DMS 273 (cell line): Measurements from ENCODE around the gene DPP9.

Source experiments
- DNase-seq: peaks from one replicate; lab custom pipeline; 2025; ENCODE audit not compliant: unreplicated experiment; lab: John Stamatoyannopoulos, UW

Gene DPP9

DNA sequence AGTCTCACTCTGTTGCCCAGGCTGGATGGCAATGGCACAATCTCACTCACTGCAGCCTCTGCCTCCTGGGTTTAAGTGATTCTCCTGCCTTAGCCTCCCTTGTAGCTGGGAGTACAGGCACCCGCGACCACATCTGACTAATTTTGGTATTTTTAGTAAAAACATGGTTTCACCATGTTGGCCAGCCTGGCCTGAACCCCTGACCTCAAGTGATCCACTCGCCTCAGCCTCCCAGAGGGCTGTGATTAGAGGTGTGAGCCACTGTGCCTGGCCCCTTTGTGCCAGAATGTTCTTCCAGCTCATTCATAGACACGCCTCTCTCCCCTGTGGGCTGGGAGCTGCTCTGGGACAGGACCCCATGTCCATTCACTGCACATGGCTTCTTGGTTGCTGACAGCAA lies 62.6 kb downstream of the DPP9 start:
- DNase-seq, result no peak

DNA sequence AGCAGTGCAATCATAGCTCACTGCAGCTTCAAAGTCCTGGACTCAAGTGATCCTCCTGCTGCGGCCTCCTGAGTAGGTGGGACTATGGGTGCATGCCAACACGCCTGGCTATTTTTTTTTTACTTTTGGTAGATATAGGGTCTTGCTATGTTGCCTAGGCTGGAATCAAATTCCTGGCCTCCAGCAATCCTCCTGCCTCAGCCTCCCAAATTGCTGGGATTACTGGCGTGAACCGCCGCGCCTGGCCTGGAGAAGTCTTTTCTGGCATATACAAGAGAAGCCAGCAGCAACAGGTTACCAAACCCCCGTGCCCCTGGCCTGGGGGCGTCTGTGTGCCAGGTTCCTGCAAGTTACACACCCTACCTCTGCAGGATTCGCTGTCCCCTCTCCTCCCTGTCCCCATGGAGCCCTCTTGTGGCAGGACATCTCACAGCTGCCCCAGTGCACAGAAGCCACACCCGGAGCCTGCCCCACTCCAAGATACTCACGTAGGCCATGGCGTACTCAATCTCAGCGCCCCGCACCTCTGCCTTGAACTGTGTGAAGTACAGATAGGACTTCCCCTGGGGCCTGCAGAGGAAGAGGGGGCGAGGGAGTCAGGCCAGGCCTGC lies 63.4 kb downstream of the DPP9 start:
- peak; percentile 41 for DNase-seq

DNA sequence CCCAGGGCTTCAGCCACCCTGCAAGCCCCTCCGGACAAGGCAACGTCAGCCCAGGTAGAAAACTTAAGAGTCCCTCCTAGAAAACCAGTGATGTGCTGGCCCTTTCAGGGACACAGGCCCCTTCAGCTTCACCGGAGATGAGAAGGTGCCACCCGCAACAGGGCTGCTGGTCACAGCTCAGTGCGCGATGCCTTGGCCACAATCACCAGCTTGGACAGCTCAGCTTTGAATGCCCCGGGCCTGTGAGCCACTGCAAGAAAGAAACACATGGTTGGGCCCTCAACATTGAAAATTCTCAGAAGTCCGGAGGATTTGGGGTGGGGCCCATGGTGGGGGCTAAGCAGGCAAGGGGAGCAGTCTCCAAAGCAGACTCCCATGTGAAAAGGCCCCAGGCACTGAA lies 65.8 kb downstream of the DPP9 start:
- DNase-seq, result no peak

DNA sequence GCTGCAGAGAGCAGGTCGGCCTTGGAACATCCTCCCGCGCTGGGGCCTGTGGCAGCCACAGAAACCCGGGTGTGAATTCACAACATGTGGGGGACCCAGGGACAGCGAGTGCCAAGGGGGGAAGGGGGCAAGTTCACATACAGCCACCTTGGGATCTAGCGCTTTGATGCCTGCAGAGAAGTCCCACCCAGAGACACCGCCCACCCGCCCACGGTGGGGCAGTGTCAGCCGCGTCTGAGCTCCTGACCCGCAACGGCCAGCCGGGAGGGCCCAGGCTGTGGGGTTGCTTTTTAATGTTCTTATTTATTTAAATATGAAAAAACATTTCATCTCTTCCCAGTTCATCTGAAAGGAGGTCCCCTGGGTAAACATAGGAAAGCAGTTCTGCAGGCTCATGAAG lies 66.4 kb downstream of the DPP9 start:
- no peak for DNase-seq

DNA sequence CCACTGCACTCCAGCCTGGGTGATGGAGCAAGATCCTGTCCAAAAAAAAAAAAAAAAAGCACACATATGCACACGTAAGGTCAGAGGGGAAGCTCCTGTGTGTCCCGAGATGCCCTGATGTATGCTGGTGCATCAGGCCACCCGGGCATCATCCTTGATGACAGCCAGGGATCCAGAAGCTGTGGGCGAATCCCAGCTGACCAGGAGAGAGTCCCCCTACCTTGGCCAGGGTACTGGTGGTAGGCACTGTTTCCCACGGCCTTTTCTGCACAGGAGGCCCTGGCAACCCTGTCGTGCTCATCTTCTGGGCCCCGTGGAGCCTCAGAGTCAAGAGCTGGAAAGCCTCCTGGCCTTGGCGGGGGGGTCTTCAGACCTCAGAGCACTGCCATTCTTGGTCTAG lies 67.5 kb downstream of the DPP9 start:
- DNase-seq, result no peak

DNA sequence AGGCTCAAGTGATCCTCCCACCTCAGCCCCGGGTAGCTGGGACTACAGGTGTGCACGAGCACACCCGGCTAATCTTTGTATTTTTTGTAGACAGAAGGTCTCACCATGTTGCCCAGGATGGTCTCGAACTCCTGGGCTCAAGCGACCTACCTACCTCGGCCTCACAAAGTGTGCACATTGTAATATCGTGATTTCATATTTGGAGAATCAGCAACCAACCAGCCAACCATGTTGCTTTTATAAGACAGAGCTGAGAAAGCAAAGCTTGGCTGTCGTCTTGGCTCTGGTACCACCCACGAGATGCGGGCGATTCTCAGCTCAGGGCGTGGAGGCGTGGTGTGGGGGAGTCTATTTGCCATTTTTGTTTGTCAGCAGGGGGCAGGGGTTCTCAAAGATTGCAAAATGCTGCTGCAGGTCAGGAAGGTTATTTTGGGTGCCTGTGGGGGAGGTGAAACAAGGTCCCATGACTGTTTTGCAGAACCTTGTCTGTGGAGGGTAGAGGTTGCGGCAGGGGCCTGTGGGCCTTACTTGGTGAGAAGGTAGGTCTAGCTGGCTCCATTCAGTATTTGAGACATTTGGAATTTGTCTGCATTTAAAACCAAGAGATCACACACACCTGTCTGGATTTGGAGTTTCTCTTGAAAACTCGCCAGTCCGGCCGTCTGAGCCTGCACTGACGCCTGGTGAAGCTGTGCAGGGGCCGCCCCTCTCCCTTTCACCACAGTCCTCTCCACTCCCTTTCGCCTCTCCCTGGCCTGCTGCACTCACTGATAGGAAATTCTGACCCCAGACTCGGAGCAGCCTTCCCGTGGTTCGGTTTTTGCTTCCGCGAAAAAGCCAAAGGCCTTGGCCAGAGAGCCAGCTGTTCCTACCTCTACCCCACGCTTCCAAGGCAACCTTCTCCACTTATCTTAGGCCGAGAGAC lies 68.9 kb downstream of the DPP9 start:
- no peak for DNase-seq

DNA sequence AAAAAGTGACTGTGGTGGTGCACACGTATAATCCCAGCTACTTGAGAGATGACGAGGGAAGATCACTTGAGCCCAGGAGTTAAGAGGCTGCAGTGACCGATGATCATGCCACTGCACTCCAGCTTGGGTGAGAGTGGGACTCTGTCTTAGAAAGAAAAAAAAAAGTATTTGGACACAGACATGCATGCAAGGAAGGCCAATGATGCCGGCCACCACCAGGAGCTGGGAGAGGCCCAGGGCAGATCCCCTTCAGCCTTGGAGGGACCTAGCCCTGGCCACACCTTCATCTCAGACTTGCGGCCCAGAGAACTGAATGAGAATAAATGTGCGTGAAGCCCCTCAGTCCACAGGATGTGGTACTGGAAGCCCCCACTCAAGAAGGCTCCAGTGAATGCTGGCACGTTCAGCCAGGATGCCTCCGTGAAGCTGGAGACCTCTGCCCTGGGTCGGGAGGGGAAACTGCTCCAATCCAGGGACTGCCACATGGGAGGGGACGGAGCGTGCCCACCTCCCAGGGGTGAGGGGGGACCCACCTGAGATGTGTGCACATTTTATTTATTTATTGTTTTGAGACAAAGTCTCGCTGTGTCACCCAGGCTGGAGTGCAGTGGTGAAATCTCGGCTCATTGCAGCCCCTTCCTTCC lies 69.7 kb downstream of the DPP9 start:
- no peak for DNase-seq

DNA sequence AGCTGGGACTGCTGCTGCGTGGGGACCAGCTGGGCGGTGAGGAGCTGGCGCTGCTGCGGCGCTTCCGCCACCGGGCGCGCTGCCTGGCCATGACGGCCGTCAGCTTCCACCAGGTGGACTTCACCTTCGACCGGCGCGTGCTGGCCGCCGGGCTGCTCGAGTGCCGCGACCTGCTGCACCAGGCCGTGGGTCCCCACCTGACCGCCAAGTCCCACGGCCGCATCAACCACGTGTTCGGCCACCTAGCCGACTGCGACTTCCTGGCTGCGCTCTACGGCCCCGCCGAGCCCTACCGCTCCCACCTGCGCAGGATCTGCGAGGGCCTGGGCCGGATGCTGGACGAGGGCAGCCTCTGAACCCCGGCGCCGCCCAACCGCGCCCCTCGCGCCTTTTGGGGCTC lies 71.6 kb downstream of the DPP9 start:
- no peak for DNase-seq

DNA sequence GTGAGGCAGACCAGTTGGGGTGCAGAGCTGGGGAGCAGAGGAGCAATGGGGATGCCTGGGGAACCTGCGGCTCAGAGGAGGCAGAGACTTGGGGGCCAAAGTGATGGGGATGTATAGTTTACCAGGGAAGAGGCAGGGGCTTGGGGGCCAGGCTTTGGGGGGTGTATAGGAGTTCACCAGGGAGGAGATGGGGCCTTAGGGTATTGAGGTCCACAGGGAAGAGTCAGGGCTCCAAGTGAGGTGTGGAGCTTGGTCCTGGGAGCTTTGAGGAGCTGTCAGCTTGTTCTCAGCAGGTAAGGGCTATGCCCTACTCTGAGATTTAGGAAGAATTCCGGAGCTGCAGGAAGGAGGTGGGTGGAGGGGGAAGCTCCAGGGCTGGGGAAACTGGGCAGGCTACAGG lies 73.5 kb downstream of the DPP9 start:
- no peak for DNase-seq

DNA sequence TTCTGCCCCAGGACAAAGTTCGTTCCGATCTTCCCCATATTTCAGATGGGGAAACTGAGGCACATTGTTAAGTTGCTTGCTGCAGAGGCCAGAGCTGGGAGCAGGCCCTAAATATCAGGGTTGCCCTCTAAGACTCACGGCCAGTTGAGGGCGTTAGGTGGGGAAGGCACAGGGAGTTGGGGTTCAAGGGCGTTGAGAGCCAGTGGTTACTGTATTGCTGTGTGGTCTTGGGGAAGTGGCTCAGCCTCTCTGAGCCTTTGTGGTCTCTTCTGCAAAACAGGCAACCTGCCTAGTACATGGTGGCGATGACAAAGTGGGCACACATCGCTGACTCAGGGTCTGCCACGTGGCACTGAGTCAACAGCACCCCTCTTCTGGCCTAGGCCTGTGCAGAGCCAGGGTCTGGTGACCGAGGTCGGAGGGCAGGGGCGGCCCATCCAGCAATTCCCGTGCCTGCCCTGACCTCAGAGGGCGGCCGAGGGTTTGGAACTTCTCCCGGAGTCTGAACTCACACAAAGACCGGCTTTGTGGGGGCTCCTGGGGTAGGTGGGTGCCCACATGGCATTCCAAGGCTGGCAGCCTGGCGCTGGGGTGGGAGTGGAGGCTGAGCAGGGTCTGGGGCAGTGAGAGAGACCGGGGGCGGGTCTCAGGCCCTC lies 74.1 kb downstream of the DPP9 start:
- DNase-seq, result no peak

DNA sequence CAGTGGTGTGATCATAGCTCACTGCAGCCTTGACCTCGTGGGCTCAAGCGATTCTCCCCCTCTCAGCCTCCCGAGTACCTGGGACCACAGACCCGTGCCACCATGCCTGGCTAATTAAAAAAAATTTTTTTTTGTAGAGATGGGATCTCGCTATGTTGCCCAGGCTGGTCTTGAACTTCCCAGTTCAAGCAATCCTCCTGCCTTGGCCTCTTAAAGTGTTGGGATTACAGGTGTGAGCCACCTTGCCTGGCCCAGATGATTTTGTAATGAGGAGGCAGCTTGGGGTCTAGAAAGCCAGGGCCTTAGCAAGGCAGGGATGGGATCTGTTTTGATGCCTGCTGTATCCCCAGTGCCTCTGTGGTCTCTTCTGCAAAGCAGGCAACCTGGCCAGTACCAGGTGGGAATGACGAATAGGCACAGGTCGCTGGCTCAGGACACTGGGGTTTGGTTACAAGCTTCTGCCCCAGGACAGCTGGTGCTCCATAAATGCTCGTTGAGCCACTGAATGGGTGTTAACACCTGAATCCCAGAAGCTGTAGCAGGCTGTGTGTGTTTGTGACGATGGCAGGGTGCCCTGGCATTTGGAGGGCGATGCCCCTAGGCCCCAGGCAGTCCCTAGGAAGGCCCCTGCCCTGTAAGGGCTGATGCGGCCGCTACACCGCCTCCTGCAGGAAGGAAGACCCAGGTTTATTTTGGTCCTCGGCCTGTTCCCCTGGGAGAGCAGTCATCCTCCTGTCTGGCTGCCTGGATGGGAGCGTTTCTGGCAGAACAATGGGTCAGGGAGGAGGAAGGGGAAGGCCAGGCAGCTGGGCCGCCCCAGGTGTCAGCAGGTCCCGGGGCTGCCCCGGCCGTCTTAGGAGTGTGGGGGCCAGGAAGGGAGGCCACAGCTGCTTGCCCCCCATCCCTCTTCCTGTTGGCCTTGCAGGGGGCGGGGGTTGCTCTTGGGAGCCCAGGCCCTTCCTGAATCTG lies 75.7 kb downstream of the DPP9 start:
- DNase-seq, result peak; percentile 64

DNA sequence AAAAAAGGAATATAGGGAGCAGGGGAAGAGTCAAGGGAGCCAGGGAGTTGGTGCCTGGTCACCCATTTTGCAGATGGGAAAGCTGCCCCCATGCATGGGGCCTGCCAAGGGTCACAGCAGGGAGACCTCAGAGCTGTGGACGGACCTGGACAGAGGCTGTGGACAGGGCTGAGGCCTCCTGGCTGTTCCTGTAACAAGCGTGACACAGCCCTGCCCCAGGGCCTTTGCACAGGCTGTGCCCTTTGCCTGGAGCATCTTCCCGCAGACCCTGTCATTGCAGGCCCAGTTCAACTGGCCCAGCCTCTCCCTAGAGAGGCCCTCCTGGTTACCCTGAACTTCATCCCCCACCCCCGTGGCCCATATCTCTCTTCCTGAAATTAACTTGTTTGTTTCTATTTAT lies 77.9 kb downstream of the DPP9 start:
- no peak for DNase-seq

DNA sequence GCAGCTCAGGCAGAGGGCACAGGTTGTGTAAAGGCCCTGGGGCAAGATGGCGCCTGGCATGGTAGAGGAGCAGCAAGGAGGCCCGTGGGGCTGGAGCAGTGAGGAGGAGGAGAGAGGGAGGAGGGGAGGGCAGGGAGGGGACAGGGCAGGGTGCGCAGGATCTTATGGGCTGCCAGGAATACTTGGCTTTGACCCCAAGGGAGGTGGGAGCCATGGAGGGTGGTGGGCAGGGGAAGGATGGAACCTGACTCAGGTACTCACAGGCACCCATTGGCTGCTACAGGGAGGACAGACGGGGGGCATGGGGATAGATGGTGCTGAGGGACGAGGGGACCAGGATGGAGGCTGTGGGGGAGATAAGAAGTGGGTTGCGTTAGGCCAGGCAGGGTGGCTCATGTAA lies 81.0 kb downstream of the DPP9 start:
- DNase-seq, result no peak

DNA sequence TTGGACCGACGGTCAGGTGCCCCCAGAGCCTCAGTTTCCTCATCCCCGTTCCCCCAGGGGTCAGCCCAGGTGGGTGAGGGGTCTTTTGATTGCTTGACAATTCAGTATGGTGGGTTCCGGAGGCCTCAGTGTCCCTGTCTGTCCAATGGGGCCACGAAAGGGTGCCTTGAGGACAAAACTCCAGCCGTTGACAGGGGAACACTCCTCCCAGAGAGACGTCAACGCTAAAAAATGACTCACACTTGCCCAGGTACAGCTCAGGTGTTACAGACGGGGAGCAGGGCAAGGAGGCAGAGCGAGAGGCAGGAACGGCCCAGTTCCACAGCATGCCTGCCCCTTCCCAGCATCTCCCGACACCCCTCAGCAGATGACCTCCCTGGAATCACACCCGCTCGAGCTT lies 82.5 kb downstream of the DPP9 start:
- DNase-seq, result no peak

DNA sequence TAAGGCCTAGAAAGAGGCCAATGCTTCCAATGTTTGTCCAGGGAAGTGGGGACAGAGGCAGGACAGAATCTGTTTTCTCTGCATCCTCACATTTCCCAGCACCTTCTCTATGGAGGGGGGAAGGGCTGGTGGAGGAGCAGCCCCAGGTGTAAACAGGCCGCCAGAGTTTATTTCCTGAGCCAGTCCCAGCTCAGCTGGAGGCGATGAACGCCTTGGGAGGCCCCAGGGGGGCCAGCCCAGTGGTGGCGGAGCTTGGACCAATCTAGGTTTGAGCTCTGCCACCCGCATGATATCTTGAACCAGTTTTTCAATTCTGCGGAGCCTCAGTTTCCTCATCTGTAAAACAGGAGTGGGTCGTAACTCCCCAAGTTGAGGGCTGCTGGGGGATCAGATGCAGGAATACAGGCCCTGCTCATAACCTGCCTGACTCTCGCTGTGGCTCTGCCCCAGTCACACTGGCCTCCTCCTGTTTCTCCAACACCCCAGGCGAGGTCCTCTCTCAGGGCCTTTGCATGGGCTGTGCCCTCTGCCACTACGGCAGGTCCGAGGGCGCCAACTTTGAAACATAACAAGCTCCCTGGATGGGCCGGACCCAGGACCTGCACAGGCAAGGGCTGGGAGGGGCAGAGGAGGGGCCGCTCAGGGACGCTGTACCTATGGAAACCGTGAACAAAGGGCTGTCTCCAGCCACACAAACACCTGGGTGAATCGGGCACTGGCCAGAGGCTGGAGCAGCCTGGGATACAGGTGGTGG lies 83.2 kb downstream of the DPP9 start:
- no peak for DNase-seq

DNA sequence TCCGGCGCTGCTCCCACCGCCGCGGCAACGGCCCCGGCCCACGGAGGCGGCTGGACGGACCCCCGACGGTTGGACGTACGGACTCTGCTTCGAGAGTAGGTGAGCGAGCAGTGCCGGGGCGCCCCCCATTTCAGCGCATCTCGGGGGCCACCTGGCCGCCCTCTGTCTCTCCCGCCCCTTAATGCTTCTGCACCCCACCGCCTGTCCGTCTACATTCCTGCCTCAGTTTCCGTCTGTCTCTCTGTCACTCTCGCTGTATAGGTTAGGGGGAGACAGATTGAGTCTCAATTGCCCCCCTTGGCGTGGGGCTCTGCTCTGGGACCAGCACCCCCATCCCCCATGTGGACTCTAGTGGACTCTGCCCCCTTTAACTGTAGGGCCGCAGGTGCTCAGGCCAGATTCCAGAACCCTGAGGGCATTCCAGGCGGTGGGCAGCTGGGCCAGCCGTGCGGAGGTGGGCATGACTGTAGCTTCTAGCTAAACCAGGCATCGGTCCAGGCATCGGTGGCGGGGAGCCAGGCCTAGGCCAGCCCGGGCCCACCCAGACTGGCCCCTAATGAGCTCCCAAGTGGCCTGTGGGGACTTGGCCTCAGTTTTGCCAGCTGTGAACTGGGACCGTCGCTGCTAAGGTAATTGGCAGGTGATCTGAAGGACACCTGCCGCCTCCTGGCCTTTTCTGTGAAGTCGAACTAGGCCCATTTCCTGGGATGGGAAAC lies 84.0 kb downstream of the DPP9 start:
- peak; percentile 32 for DNase-seq

DNA sequence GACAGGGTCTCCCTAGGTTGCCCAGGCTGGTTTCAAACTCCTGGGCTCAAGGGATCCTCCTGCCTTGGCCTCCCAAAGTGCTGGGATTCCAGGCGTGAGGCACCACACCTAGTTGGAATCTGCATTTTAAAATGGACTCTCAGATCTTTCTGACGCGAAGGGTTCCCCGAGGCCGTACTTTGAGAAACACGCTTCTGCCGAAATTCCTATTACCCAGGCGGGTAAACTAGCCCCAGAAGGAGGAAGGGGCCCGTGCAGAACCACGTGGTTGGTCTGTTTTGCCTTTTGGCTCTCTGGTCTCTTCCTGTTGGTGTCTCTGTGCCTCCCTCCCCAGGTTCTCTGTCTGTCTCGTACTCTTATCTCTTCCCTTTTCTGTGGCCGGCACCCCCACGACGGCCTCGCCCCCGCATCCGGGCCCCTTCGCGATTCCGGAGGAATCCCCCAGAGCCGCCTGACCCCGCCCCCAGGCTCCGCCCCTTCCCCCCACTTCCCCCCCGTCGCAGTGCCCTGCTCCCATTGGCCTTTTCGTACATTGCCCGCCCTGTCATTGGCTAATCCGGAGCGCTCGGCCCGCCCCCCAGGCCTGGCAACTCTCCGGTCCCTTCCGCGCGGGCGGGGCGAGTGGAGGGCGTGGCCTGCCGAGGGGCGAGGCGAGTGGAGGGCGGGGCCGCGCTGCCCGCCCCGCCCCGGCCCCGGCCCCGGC lies 84.7 kb downstream of the DPP9 start, which contains the start of gene TNFAIP8L1:
TNFAIP8L1 (plus strand) TSS at position 689 of the 703 bp plus-strand sequence. CDS start 12,354 bp downstream, outside the sequence.
- DNase-seq, result peak; percentile 98

DNA sequence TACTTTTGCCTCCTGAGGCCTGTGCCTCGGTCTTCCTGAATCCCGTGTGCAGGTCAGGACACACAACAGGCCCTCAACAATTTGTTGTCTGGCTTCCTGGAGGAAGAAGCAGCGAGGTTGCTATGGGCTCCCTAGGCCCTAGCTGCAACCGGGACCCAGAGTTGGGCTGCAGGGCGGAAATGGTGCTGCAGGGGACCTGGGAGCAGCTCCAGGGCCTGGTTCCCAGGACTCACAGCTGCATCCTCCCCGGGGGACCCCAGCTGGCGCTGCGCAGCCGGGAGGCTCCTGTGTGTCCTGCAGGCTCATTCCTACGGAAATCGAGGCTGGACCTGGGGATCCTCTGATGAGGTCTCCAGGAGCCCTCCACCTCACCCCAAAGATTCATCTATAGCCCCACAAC lies 85.3 kb downstream of the DPP9 start:
- DNase-seq, result no peak
